22Rv1 (cell line): Measurements from ENCODE around the gene LAMTOR2.

Experiments
- ZFX ChIP-seq: fragments of 450-650 bp; IDR thresholded peaks from 2 replicates; pipeline ENCODE4 v1.6.1; 2017; ENCODE audit warnings: antibody characterized with exemption, borderline replicate concordance
- TF ChIP-seq, protein P1 (sequence below): fragments of 450-650 bp; IDR thresholded peaks from 2 replicates; pipeline ENCODE4 v1.5.1; 2017; ENCODE audit warnings: mild to moderate bottlenecking

DNA sequence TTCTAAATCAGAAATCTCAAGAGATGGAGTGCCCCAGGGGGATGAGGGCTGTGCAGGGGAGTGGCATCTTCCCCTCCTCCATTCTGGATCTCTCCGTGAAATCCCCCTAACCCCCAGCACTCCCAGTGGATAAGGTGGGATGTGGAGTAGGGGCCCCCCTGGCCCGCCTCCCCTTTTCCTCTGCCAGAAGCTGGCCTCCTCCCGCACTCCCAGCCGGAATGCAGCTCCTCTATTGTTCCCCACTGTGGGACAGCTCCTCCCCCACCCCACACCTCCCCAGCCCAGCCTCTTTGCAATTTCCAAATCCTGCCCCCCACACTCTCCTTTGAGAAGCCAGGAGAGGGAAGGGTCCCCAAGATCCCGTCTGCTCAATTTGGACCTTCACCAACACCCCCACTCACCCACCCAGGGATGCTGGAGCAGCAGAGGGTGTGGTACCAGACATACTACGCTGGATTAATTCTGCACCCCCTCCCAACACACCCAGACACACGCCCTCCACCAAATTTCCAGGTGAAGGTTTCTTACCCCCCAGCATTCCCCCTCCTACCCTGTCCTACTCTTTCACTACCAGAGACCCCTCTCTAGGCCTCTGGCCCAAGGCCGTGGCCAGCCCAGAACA lies 25.8 kb downstream of the LAMTOR2 start:
- TF ChIP-seq, protein P1, sequence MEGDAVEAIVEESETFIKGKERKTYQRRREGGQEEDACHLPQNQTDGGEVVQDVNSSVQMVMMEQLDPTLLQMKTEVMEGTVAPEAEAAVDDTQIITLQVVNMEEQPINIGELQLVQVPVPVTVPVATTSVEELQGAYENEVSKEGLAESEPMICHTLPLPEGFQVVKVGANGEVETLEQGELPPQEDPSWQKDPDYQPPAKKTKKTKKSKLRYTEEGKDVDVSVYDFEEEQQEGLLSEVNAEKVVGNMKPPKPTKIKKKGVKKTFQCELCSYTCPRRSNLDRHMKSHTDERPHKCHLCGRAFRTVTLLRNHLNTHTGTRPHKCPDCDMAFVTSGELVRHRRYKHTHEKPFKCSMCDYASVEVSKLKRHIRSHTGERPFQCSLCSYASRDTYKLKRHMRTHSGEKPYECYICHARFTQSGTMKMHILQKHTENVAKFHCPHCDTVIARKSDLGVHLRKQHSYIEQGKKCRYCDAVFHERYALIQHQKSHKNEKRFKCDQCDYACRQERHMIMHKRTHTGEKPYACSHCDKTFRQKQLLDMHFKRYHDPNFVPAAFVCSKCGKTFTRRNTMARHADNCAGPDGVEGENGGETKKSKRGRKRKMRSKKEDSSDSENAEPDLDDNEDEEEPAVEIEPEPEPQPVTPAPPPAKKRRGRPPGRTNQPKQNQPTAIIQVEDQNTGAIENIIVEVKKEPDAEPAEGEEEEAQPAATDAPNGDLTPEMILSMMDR, result no peak
- no peak for TF ChIP-seq ZFX
